COR-L47 (cell line): ENCODE measurements around the gene EHBP1.
A peak's percentile ranks its signal among the peaks of the same experiment; 100 is the strongest.
"Not testable (repeated sequence)": the region's sequence is repeated elsewhere in the genome, so short reads cannot be mapped to it uniquely, and the experiment has no call there.

Source experiments
- DNase-seq: peaks from one replicate; lab custom pipeline; 2025; lab: John Stamatoyannopoulos, UW

EHBP1 gene

DNA sequence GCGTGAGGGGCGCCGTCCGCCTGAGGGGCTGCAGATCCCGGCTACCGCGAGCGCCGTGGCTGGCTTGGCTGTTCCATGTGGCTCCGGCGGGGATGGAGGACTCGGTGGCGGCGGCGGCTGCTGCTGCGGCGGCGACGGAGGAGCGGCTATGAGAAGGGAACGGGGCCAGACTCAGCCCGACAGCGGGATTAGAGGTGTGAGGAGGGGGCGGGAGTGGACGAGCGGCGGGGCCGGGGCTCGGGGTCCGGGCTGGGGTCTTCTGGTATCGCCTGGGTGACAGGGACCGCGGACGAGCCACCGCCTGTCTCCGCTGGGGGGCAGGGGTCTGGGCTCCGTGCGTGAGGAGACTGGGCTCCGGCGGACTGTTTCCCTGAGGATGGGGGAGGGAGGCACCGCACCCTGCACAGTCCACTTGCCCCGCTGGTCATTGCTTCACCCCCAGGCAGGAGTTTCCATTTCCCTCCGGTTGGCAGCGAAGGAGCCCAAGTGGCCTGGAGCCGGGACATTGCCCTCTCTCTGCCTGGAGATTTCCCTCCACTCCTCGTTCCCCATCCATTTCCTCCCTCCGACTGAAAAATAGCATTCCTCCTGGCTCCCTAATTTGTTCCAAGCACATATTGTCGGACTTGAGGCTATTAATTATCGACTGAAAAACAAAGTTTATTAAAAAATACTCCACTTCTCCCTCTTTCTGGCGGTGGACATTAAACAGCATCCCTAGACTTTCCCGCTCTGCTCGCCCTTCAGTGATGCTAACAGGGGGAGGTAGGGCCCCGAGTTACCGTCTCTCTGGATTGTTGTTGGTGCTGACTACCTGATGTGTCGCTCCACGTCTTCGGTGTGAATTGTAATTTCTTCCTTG lies 577 bp downstream of the EHBP1 start:
- DNase-seq: peak; percentile 71

DNA sequence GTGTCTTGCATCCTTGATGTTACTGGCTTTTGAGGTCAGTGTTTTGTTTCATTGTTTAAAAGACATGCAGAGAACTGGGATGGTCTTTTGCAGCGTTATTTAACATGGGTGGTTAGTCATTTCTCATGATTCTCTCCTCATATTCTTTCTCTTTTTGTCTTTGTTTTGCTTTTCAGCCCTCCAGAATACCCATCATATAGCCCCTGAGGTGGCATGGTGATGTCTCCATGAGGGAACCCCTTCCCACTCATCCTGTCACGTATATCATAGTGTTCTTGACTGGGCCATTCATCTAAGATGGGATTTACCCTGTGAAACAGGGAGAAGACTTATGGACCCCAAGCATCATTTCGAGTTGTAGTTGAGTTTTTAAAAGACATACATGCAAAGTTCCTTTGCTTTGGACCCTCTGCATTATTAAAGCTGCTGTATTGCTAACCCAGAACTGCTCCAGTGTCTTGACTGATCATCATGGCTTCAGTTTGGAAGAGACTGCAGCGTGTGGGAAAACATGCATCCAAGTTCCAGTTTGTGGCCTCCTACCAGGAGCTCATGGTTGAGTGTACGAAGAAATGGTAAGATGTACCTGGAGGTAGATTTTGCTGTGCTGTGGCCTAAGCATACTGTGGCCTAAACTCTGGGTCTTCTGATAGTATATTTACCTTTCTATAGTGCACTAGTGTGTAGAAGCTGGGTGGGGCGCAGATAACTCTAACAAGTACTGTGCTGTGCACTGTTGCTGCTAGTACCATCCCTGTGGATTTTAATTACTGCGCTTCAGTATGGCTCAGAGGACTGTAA lies 1.4 kb downstream of the EHBP1 start:
- DNase-seq: peak; percentile 9

DNA sequence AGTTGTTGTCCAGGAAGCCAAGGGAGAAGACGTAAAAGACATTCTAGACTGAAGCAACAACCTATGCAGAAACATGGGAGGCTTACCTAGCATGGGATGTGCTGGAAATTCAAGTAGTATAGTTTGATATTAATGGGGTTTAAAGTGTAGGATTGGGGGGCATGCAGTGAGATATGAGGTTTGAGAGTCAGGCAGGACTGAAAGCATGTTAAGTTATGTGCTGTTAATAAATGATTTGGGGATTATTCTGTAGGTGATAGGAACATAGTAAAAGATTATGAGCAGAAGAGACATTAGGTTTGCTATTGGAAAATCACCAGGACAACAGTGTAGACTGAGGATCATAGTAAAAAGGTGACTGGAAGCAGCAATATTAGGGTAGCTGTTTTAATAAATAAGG lies 3.2 kb downstream of the EHBP1 start:
- DNase-seq: no peak

DNA sequence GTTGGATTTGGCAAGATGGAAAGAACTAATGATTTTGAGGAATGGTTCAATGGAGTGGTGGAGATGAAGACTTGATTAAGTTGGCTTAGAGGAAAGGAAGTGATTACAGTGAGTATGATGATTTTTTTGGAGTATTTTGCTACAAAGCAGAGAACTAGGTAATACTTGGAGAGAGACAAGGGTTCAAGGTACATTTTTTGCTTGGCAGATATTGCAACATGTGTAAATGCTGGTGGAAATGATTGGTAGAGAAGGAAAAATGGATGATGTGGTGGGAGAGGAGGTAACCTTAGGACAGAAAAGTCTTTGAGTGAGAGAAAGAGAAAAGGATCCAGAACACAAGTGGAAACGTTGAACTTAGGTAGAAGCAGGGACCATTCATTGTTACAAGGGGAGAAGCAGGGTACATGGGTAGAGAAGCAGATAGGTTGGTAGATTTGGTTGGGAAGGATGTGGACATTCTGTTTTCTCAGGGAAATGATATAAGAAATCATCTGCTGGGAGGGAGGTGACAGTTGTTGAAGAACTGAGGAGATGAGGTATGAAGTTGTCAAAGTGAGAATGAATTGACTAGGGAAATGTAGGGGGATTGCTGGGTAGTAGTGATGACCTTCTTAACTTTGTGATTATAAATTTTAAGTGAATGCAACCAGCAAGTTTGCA lies 6.5 kb downstream of the EHBP1 start:
- DNase-seq: no peak

DNA sequence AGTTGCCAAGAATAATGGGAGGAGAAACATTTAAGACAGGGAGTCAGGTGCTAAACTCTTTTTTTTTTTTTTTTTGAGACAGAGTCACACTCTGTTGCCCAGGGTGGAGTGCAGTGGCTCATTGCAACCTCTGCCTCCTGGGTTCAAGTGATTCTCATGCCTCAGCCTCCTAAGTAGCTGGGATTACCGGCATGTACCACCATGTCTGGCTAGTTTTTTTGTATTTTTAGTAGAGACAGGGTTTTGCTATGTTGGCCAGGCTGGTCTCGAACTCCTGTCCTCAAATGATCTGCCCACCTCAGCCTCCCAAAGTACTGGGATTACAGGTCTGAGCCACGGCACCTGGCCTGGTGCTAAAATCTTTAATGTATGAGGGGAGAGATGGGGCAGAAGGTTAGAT lies 7.7 kb downstream of the EHBP1 start:
- not testable (repeated sequence) for DNase-seq

DNA sequence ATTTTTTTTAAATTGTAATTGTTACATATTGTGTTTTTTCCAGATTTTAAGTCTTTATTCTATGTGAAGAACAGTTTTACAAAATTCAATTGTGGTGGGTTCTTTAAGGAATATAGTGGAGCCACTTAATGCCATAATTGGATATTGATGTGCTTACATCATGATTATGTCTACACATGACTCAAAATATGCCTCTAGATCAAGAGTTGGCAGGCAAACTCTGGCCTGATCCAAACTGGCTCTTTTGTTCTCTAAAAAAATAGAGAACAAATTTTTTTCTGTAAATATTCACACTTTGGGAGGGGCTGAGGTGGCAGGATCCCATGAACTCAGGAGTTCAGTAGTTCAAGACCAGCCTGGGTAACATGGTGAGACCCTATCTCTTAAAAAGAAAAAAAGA lies 8.3 kb downstream of the EHBP1 start:
- no peak for DNase-seq

DNA sequence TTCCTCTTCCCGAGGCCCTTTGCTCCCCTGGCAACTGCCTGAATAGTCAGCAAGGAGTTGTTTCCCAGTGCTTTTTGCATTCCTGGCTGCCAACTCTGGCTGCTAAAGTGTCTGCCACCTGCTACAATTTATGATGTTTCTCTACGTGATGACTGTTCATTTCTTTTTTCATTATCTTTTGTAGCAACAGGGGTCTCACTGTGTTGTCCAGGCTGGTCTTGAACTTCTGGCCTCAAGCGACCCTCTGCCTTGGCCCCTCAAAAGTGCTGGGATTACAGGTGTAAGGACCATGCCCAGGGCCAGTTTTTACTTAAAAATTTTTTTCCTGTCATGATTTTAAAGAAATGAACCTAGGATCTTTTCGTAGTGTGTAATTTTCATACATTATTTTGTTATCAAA lies 11.3 kb downstream of the EHBP1 start:
- no peak for DNase-seq

DNA sequence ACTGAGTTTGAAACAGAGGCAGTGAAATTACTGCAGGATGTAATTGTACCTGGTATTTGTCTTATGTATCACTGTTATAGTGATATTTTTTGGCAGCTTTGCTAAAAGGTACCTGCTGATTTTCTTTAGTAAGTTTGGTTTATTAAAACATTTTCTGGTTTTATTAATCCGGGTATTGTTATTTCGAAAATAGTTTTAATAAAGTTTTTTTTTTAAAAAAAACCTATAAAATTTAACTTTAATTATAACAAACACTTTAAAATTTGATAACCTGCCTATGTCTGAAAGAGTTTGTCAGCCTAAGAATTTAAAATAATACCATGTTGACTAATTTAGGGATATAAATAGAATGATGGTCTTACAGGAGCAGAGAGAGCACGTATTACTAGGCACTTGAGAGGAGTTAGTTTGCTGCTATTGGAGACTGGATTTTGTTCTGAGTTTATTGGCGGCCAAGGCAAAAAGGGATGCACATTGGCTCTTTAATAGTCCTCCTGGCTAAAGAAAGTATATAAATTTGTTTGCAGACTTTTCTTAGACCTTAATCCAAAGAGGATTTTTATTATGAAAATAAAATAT lies 12.1 kb downstream of the EHBP1 start:
- DNase-seq: no peak

DNA sequence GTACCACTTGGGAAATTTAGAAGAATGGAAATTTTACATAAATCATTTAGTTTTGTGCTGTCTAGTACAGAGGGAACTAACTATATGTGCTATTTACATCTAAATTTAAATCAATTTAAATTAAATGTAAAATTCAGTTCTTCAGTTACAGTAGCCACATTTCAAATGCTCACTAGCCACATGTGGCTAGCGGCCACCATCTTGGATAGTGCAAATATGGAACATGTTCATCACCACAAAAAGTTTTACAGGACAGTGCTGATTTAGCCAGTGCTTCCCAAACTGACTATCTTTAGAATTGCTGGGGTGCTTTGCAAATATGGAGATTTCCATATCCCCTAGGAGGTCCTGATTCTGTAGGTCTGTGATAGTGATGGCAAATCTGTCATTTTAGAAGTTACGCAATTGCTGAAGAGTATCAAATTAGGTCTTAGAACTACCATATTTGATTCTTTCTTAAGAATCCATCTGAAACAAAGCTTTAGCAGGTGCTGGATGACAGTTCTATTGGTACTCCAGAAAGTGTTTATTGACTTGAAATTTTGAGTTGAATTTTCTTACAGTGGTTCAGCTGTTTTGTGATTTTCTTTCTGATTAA lies 12.8 kb downstream of the EHBP1 start:
- DNase-seq: no peak

DNA sequence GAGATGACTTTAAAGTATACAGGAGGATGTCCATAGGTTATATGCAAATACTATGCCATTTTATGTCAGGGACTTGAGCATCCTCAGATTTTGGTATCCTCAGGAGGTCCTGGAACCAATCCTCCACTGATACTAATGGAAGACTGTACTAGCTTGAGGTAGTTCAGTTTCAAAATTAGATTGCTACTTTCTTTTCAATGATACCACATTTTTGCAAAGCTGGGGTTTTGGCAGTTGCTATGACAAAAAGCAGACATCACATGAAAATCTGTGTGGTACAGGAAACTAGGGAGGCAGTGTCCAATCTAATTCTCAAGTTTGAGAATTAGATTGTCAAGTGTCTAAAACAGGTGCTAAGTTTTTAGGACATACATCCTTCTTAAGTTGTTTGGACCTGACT lies 14.2 kb downstream of the EHBP1 start:
- DNase-seq: no peak

DNA sequence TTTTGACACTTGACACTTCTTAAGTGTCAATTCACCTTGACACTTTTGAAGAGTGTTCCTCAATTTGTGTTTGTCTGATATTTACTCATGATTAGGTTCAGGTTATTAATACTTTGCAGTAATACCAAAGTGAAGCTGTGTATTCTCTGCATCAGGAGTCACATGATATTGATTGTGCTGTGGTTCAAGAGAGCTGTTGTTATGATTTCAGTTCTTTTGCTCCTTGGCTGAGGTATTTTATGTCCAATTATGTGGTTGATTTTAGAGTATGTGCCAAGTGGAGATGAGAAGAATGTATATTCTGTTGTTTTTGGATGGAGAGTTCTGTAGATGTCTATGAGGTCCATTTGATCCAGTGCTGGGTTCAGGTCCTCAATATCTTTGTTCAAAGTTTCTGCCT lies 17.2 kb downstream of the EHBP1 start:
- no peak for DNase-seq

DNA sequence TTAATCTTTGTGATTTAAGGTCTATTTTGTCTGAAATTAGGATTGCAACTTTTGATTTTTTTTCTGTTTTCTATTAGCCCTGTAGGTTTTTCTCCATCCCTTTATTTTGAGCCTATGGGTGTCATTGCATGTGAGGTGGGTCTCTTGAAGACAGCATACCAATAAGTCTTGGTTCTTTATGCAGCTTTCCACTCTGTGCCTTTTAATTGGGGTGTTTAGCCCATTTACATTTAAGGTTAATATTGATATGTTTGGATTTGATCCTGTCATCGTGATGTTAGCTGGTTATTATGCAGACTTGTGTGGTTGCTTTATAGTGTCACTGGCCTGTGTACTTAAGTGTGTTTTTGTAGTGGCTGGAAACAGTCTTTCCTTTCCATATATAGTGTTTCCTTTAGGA lies 17.7 kb downstream of the EHBP1 start:
- DNase-seq: no peak

DNA sequence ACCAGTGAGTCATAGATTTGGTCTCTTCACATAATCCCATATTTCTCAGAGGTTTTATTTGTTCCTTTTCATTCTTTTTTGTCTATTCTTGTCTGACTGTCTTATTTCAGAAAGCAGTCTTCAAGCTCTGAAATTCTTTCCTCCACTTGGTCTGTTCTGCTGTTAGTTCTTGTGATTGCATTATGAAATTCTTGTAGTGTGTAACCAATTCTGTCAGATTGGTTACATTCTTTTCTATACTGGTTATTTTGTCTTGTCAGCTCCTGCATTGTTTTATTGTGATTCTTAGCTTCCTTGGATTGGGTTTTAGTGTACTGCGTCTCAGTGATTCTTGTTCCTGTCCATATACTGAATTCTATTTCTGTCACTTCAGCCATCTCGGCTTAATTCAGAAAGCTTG lies 18.6 kb downstream of the EHBP1 start:
- DNase-seq: no peak

DNA sequence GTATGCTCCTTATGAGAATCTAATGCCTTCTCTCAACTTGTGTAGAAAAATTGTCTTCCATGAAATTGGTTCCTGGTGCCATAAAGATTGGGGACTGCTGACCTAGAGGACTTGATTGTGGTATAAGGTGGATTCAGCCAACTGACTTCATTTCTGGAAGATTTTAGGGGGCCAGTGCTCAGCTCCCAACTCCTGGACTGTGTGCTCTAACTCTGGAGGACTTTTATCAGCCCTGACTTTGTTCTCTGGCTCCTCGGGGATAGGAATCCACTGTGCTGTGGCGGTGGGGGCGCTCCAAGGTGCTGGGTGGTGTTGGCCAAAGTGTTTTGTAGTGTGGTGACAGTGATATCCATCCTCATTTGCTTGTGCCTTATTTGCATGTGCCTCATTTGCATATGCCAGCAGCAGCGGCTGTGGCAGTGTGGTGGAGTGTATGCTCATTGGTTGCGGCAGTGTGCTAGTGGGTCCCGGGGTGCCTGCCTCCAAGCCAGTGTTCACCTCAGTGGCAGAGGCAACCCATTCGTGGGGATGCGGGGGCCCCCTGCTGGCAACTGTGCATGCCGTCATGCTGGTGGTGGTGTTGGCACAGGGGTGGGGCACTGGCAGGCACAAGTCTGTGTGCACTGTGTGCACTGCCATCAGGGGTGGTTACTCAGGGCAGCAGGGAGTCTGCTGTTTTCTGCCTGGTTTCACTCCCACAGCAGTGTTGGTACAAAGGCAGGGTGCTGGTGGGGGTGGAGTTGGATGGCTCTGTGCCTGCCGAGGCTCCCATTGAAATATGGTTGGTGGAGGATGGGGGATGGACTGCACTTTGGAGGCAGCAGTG lies 19.6 kb downstream of the EHBP1 start:
- DNase-seq: peak; percentile 73

DNA sequence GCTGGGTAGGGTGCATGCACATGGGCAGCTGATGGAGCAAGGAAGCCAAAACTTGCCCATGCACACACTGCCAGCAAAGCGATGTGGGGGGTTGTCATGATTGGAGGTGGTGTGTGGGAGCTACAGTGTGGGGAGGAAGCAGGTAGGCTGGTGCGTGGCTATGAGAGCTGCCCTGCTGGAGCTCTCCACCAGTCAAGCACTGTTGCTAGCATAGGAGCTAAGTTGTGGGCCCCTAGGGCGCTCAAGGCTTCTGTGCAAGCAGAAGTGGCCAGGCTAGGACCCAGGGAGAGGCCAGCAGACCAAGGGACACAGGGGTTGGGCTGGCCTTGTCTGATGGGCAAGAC lies 20.2 kb downstream of the EHBP1 start:
- no peak for DNase-seq

DNA sequence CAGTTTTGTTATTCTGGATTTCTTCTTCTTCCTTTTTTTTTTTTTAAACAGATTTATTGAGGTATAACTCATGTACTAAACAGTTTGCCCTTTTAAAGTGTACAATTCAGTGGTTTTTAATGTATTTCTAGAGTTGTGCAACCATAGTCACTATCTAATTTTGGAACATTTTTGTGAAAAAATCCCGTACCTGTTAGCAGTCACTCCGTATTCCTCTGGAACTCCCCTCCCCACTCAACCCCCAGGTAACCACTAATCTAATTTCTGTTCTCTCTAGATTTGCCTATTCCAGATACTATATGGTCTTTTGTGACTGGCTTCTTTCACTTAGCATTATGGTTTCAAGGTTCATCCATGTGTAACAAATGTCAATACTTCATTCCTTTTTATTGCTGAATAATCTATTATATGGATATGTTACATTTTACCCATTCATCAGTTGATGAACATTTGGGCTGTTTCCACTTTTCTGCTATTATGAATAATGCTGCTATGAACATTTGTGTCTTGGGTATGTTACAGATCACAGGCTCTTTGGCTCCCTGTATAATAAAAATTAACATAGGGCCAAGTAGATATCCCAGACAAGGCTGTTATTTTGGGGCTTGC lies 21.9 kb downstream of the EHBP1 start:
- DNase-seq: no peak

DNA sequence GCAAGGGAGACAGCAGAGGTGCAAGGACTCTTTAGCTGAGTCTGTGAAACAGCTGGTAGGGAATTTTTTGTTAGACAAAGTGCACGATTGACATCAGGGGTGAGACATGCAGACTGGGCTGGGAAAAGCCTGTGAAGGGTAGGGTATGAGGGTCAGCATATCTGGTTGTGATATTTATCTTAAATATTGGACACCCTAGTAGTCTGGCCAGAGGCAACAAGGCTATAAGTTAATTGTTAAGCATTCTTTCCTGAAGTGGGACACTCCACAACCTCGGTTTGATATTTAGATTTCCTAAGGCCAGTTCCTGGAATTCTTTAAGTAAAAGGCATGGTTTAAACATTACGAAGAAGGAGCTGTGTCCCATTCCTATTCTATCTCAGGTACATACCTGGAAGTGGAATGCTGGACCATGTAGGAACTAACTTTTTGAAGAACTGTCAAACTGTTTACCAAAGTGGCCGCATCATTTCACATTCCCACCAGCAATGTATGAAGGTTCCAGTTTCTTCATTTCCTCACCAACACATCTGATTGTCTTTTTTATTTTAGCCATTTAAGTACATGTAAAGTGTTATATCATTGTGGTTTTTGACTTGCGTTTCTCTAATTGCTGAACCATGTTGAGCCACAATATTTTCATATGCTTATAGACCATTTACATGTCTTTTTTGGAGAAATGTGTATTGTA lies 22.5 kb downstream of the EHBP1 start:
- DNase-seq: no peak

DNA sequence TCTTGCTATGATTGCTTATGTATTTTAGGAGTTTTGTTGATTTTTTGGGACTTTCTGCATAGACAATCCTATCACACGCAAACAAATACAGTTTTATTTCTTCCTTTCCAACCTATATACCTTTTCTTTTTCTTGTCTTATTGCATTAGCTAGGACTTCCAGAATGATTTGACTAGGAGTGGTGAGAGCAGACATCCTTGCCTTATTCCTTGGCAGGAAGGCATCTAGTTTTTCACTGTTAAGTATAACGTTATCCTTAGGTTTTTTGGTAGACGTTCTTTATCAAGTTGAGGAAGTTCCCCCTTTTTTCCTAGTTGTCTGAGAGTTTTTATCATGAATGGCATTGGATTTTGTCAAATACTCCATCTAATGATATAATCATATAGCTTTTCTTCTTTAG lies 25.8 kb downstream of the EHBP1 start:
- no peak for DNase-seq

DNA sequence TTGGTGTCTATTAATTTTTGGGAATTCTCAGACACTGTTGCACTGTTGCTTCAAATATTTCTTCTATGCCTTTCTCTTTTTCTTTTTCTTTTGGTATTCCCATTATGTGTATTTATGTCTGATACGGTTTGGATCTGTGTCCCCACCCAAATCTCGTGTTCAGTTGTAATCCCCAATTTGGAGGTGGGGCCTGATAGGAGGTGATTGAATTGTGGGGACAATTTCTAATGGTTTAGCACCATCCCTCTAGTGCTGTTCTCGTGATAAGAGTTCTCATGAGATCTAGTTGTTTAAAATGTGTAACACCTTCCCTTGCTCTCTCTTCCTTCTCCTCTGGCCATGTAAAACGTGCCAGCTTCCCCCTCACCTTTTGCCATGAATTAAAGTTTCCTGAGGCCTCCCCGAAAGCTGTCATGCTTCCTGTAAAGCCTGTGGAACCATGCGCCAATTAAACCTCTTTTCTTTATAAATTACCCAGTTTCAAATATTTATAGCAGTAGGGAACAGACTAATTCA lies 26.8 kb downstream of the EHBP1 start:
- DNase-seq: no peak

DNA sequence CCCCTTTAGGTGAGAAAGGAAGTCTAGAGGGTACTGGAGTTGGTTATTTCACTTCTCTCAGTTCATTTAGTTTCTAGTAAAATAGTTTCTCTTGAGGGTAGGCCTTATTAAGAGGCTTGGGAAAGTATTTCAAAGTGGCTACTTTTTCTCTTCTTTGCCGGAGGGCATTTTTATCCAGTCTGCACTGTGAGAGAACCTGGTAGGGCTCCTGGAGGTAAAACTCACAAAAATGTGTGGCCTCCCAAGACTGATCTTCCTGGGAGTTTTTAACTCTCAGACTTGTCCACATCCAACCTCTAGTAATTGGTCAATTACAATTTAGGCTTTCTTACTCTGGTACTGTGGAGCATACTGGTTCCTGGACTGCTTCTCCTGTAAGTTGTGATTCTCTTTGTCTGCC lies 28.0 kb downstream of the EHBP1 start:
- no peak for DNase-seq
